Subcutaneous abdominal adipose tissue (tissue), 5 donors: ENCODE results near the gene PCDHA4.
"Not testable (repeated sequence)": the region's sequence is repeated elsewhere in the genome, so short reads cannot be mapped to it uniquely, and the experiment has no call there.

Experiments used
- H3K27ac ChIP-seq: one replicate; pipeline ENCODE4 v1.7.0; 2013; ENCODE audit warnings: low read depth, mild to moderate bottlenecking, inconsistent platforms, low read length, moderate library complexity
- H3K27me3 ChIP-seq, 5 donors: one replicate each; pipeline ENCODE4 v1.7.0; 2013; ENCODE audit warnings: low read length in 5 of 5, inconsistent platforms in 1 of 5; ENCODE audit not compliant: control insufficient read depth in 5 of 5, insufficient read depth in 4 of 5
- H3K36me3 ChIP-seq, 5 donors: one replicate each; pipeline ENCODE4 v1.7.0; 2013; ENCODE audit warnings: low read length in 5 of 5; ENCODE audit not compliant: control insufficient read depth in 5 of 5, insufficient read depth in 5 of 5
- H3K4me1 ChIP-seq, 5 donors: one replicate each; pipeline ENCODE4 v1.7.0; 2013; ENCODE audit warnings: low read length in 5 of 5, mild to moderate bottlenecking in 3 of 5, moderate library complexity in 1 of 5; ENCODE audit not compliant: control insufficient read depth in 5 of 5, insufficient read depth in 5 of 5
- H3K4me3 ChIP-seq, 5 donors: one replicate each; pipeline ENCODE4 v1.7.0; 2013; ENCODE audit warnings: low read length in 5 of 5, low read depth in 1 of 5
- H3K9ac ChIP-seq, 5 donors: one replicate each; pipeline ENCODE4 v1.7.0; 2013; ENCODE audit warnings: low read length in 5 of 5, mild to moderate bottlenecking in 4 of 5, moderate library complexity in 3 of 5
- H3K9me3 ChIP-seq, 5 donors: one replicate each; pipeline ENCODE4 v1.7.0; 2013; ENCODE audit warnings: low read length in 5 of 5; ENCODE audit not compliant: control insufficient read depth in 5 of 5
- donor health status: healthy.
- donor health status: healthy.
- donor health status: healthy.
- donor health status: healthy.
- donor health status: healthy.

The PCDHA4 gene

GRCh38 chr5:140806834-140807775 lies at the start of gene PCDHA4:
Gene PCDHA4, plus strand, starts transcription at chr5:140807068.
- peak within 1 kb of the TSS in 4 of 5 donors; percentile 8 to 59 (median 54) for H3K4me3 ChIP-seq
- no peaks in the 10 kb centered on the region for H3K36me3 ChIP-seq
- H3K27me3 ChIP-seq = peaks cover 0 to 16% (median 0%) of the 10 kb centered on the region in 5 donors
- peaks cover 5 to 42% (median 34%) of the 10 kb centered on the region in 5 donors for H3K9me3 ChIP-seq
- no peak within 1 kb of the TSS for H3K27ac ChIP-seq
- H3K4me1 ChIP-seq = no peaks in the 10 kb centered on the region
- H3K9ac ChIP-seq = no peak within 1 kb of the TSS

- Histone ChIP-seq H3K9ac (no peak overlapping the region), H3K4me1 (no peaks in the 10 kb centered on the region), H3K27me3 (no peaks in the 10 kb centered on the region), H3K9me3 (peaks cover 53 to 90% (median 81%) of the 10 kb centered on the region in 5 donors), H3K4me3 (no peak overlapping the region), H3K36me3 (no peaks in the 10 kb centered on the region), H3K27ac (no peak overlapping the region)
Observed at GRCh38 chr5:140764177-140764973, 42.5 kb upstream of the PCDHA4 start.

GRCh38 chr5:140767444-140767843 lies 39.4 kb upstream of the PCDHA4 start:
- Histone ChIP-seq H3K27ac (no peak overlapping the region), H3K4me3 (no peak overlapping the region), H3K36me3 (no peaks in the 10 kb centered on the region), H3K4me1 (no peaks in the 10 kb centered on the region), H3K9me3 (peaks cover 55 to 95% (median 76%) of the 10 kb centered on the region in 5 donors), H3K9ac (no peak overlapping the region), H3K27me3 (no peaks in the 10 kb centered on the region)

GRCh38 chr5:140780512-140780911 lies 26.4 kb upstream of the PCDHA4 start:
- Histone ChIP-seq H3K4me3 (no peak overlapping the region), H3K9ac (no peak overlapping the region), H3K27me3 (no peaks in the 10 kb centered on the region), H3K9me3 (peaks cover 21 to 76% (median 41%) of the 10 kb centered on the region in 5 donors), H3K27ac (no peak overlapping the region), H3K36me3 (no peaks in the 10 kb centered on the region), H3K4me1 (no peaks in the 10 kb centered on the region)

GRCh38 chr5:140785905-140786686 lies 20.8 kb upstream of the PCDHA4 start, which contains the start of gene PCDHA1:
Gene PCDHA1, plus strand, starts transcription at chr5:140786140.
- Histone ChIP-seq H3K9me3 (peaks cover 13 to 74% (median 54%) of the 10 kb centered on the region in 5 donors), H3K9ac (no peak within 1 kb of the TSS), H3K4me1 (no peaks in the 10 kb centered on the region), H3K36me3 (no peaks in the 10 kb centered on the region), H3K4me3 (peak within 1 kb of the TSS in 3 of 5 donors; percentile 6 to 38 (median 34)), H3K27me3 (peaks cover 0 to 12% (median 0%) of the 10 kb centered on the region in 5 donors), H3K27ac (no peak within 1 kb of the TSS)

GRCh38 chr5:140787422-140787821 lies 19.4 kb upstream of the PCDHA4 start:
- H3K27me3 ChIP-seq = peaks cover 0 to 12% (median 0%) of the 10 kb centered on the region in 5 donors
- not testable (repeated sequence) for H3K4me1 ChIP-seq, H3K9ac ChIP-seq, H3K27ac ChIP-seq, H3K36me3 ChIP-seq
- H3K4me3 ChIP-seq = peak overlapping the region in 2 of 5 donors; percentile 22 to 32
- H3K9me3 ChIP-seq = peaks cover 10 to 65% (median 53%) of the 10 kb centered on the region in 5 donors

GRCh38 chr5:140787849-140788504 lies 18.9 kb upstream of the PCDHA4 start:
- not testable (repeated sequence) for H3K4me1 ChIP-seq, H3K9ac ChIP-seq, H3K27ac ChIP-seq, H3K36me3 ChIP-seq
- Histone ChIP-seq H3K27me3 (peaks cover 0 to 12% (median 0%) of the 10 kb centered on the region in 5 donors), H3K4me3 (peak overlapping the region in 3 of 5 donors; percentile 6 to 33 (median 22)), H3K9me3 (peaks cover 10 to 63% (median 50%) of the 10 kb centered on the region in 5 donors)

- H3K27me3 ChIP-seq = peaks cover 0 to 17% (median 3%) of the 10 kb centered on the region in 5 donors
- no peak overlapping the region for H3K4me3 ChIP-seq
- H3K9me3 ChIP-seq = peaks cover 17 to 64% (median 49%) of the 10 kb centered on the region in 5 donors
- H3K4me1 ChIP-seq = no peaks in the 10 kb centered on the region
- no peaks in the 10 kb centered on the region for H3K36me3 ChIP-seq
- no peak overlapping the region for H3K27ac ChIP-seq
- H3K9ac ChIP-seq = no peak overlapping the region
Observed at GRCh38 chr5:140791089-140791488, 15.8 kb upstream of the PCDHA4 start.
